Measurements from ENCODE around the gene EPB41L3.

GRCh38 chr18:5519448-5520298 lies 24.1 kb downstream of the EPB41L3 start:
- TF ChIP-seq CREB5 (CRISPR knock-in tag; IDR thresholded peaks at IDR 0.05; ENCODE audit: low read depth) (no peak), PPARA (CRISPR knock-in tag; IDR thresholded peaks at IDR 0.05; ENCODE audit: borderline replicate concordance) (no peak), ZFP30 (CRISPR knock-in tag; IDR thresholded peaks at IDR 0.05) (no peak), OSR1 (CRISPR knock-in tag; IDR thresholded peaks at IDR 0.05) (no peak), ZFP3 (CRISPR knock-in tag; IDR thresholded peaks at IDR 0.05) (no peak), TOX (CRISPR knock-in tag; IDR thresholded peaks at IDR 0.05; ENCODE audit: borderline replicate concordance) (no peak)
